HepG2 (cell line): ENCODE data around the gene GEMIN2. TPM values are rescaled to one million over a fixed set of nuclear protein-coding genes. Genes with fewer than 3 reads are reported as not detected.
A peak's percentile ranks its signal among the peaks of the same experiment; 100 is the strongest.

Source experiments
- ARNTL ChIP-seq: sonication (generic); formaldehyde crosslinking; IDR thresholded peaks from 2 replicates; pipeline ENCODE4 v1.4.0; 2020; ENCODE audit warnings: mild to moderate bottlenecking, missing genetic modification reagents
- CEBPZ ChIP-seq: IDR thresholded peaks from 2 replicates; pipeline ENCODE4 v1.6.1; 2012; ENCODE audit warnings: low read length, improper control_type of control experiment
- PRDM10 ChIP-seq: sonication (generic); formaldehyde crosslinking; IDR thresholded peaks from 2 replicates; pipeline ENCODE4 v1.4.0; 2020; ENCODE audit warnings: low read depth, missing genetic modification reagents
- RAD21 ChIP-seq: fragments of 450-650 bp; formaldehyde crosslinking; IDR thresholded peaks from 2 replicates; pipeline ENCODE4 v1.5.0; 2020; ENCODE audit warnings: mild to moderate bottlenecking
- TRAFD1 ChIP-seq: sonication (generic); formaldehyde crosslinking; IDR thresholded peaks from 2 replicates; pipeline ENCODE4 v1.5.1; 2020; ENCODE audit warnings: missing genetic modification reagents, mild to moderate bottlenecking, borderline replicate concordance
- ZNF275 ChIP-seq: sonication (generic); formaldehyde crosslinking; IDR thresholded peaks from 2 replicates; pipeline ENCODE4 v1.8.0; 2022; ENCODE audit warnings: missing genetic modification reagents, mild to moderate bottlenecking, inconsistent platforms, borderline replicate concordance
- ZNF512 ChIP-seq: sonication (generic); formaldehyde crosslinking; IDR thresholded peaks from 2 replicates; pipeline ENCODE4 v1.4.0; 2020; ENCODE audit warnings: mild to moderate bottlenecking, missing genetic modification reagents
- polyA plus RNA-seq, 8 experiments: library from polyadenylated mRNA; depleted of rRNA in 3 of 8; stranded (reverse) in 7 of 8; unstranded in 1 of 8; fragments of >200 nt; fragmentation: Illumina TruSeq in 4 of 8; extraction: Trizol in 4 of 8; gene quantifications; 2 replicates each; pipeline versions ENCODE4 v1.2.1 to v1.2.3, GENCODE V29; 2011 to 2016; ENCODE audit warnings: low read depth in 4 of 8, missing spikeins in 1 of 8, mixed read lengths in 1 of 8; ENCODE audit not compliant: insufficient read depth in 1 of 8
- total RNA-seq, 5 experiments: library from RNA; depleted of rRNA; stranded (reverse); fragments of >200 nt; fragmentation: Illumina TruSeq; extraction: Trizol; gene quantifications; 2 replicates each; pipeline ENCODE4 v1.2.3, GENCODE V29; 2016; ENCODE audit warnings: low read depth in 1 of 5

Gene GEMIN2
- total and polyA plus RNA-seq, 2 of the 13 experiments (the other 11 are each of a cell fraction or from before 2014, with no cell fraction given): 54.8 to 110 TPM

- TF ChIP-seq ZNF512 (no peak), RAD21 (CRISPR knock-in tag) (peak; percentile 66), ARNTL (CRISPR knock-in tag) (peak; percentile 48; the same call in 1 of the 2 replicates), PRDM10 (CRISPR knock-in tag) (peak; percentile 100), ZNF275 (peak; percentile 100), CEBPZ (no peak), TRAFD1 (CRISPR knock-in tag) (peak; percentile 99)
These were observed 60.7 kb downstream of the GEMIN2 start, which contains the start of gene PNN (continued) for GRCh38 chr14:39174560-39175444.
